Epidermal melanocyte (primary cell): ENCODE data around the gene MMP7.

Experiments used
- DNase-seq: peaks from one replicate; pipeline ENCODE4 v3.0.0; 2011; ENCODE audit warnings: low spot score; ENCODE audit not compliant: insufficient read length

MMP7 gene

DNA sequence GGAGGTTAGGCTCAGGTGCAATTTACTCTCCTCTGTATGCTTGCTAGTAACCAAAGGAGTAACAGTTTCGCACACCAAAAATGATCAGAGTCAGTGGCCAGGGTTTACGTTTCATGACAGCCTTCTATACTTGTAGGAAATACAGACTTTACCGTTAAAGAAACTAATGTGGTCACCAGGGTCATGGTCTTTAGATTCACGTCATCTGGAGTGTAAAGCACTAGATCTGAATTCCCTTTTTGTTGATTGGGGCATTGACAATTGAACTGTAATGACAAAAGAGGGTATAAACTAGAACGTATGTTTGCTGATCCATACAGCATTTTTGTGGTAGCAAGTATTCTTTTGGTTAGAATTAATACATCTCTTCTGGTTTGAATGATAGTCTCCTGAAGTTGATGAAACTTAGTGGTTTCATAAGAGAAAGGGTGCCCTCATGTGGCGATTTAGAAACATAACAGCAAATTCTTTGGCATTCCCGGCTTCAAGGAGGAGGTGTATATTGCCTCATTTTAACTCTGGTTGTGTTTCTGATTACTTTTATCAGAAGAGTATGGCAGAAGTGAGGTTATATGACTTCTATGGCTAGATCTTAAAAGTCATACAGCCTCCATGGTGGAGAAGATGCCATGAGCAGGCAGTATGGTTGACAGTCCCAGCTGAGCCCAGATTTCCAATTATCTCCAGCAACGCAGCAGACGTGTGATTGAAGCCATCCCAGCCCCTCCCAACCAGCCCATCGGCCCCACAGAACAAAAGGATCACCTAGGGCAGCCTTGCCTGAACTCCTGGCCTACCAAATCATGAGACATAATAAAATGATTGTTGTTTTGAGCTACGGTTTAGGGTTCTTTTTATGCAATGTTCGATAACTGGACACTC lies 35.1 kb downstream of the MMP7 start:
- peak; percentile 47 for DNase-seq

DNA sequence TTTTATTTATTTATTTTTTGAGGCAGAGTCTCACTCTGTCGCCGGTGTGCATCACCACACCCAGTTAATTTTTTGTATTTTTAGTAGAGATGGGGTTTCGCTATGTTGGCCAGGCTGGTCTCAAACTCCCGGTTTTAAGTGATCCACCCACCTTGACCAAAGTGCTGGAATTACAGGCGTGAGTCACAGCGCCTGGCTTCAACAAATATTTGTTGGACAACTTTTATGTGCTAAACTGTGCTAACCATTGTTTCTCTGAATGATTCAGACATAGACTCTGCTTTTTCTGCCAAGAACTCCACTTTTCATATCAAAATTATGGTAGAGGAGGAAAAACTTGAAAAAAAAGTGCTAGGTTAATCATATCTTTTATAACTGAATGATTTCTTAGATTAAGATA lies 36.3 kb downstream of the MMP7 start:
- no peak for DNase-seq

DNA sequence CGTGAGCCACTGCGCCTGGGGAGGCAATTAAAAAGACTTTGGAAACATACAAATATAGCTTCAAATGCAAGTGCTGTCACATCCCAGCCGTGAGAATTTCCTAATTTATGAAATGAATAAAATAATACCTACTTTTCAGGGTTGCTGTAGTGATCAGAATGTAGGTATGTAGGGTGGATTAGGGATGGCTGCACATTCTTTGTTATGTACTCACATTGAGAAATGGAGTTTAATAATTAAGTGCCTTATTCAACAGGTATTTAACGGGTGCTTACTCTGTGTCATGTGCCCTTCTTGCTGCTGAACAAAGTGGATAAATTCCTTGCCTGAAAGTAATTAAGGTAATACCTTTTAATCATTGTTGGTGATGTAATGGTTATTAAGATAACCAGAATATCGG lies 37.0 kb downstream of the MMP7 start:
- DNase-seq = no peak

DNA sequence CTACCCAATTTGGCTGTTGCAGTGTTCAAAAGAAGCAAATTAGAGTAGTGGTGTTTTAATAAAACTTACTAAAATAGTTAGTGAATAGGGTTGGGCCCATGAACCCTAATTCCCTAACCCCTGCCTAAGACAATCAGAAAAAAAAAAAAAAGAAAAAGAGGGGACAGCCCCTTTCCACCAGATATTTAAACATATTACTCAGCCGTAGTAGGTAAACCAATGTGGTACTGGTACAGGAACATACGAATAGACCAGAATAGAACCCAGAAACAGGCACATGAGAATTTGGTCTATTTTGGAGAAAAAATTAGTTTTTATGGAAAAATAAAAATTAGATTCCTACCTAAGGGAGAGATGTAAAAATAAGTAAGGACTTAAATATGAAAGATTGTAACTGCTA lies 38.6 kb downstream of the MMP7 start:
- no peak for DNase-seq

DNA sequence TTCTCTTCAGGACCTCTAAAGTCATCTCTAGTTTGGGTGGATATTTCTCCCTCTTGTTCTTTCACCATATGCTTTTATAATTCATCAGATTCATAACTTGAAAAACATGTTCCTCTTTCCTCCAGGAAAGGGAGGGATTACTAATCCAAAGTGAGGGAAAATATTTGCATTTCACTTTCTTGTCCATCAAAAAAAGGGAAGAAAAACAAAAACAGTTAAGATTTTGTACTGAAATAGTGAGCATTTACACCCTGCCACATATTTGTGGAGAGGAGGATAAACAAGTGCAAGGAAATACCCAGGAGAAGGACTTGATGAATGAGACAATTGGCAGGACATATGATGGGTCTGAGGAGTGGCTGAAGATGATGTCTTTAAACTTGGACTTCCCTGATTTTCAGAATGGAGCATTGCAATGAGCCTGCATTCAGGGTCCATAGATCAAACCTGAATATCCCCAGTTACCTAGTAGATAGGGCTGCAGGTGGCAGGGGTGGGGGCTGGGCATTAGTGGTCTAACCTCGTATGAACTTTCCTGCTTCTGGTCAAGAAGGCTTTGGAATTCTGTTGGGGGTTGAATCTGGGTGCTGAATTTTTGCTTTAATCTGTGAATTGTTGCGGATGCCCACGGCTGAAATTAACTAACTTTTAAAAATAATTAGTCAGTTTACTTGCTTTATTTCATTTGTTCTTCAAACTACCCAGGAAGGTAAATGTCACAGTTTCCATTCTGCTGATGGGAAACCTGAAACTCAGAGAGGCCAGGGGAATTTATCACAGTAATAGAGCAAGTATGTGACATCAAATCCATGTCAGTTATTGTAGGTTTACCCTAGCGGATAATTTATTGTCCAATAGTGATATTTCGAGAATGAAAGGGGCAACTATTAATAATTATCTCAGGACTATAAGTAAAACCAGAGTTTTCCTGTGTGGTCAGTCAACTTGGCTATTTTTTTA lies 41.1 kb downstream of the MMP7 start:
- DNase-seq = no peak

DNA sequence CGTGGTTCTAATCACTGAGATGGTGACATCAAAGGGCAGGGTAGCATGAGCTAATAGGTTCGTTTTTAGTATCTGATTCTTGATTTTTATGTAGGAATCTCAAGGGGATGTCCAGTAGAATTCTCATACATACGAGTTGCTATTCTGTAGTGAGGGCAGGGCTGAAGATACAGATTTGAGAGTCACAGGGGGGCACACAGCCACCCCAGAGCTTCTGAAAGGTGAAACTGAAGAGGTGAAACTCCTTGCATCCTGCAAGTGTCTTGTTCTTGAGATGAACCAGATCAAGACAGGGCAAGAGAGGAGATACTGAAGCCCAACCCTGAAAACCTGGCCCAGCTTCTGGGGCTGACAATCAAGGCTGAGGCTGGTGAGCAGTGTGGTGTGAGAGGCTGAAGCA lies 42.3 kb downstream of the MMP7 start:
- DNase-seq = no peak

DNA sequence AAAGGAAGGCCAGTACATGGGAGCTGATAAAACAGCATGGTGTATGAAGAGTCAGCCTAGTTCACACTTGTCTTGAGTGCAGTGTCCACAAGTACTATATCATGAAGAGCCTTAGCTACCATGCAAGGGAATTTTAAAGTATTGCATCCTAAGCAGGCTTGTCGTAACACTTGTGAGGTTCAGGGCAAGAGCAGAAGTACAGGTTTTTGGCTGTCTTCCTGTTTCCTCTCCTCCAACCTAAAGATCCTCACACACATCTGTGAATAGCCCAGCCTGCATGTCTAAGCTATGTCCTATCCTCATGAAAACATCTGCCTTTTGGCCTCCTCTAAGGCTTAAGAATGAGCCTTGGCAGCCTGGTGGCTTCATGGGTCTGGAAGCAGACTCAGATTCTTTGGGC lies 43.3 kb downstream of the MMP7 start:
- DNase-seq = no peak

DNA sequence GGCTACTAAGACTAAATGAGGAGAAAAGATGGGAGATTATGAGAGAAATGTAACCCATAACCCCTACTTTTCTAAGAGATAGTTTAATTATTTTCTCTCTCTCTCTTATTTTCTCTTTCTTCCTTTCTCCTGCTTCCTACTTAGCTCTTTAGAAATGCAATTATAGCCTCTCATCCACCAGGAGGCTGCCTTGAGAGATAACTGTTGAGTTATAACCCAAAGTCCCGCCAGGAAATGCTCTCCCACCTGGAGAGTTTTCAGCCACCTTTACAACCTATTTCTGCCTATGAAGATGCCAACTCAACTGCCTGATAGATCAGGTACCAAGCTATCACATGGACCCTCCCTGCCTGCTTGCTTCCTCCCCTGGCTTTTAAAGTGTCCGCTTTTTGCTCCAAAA lies 44.0 kb downstream of the MMP7 start:
- no peak for DNase-seq

DNA sequence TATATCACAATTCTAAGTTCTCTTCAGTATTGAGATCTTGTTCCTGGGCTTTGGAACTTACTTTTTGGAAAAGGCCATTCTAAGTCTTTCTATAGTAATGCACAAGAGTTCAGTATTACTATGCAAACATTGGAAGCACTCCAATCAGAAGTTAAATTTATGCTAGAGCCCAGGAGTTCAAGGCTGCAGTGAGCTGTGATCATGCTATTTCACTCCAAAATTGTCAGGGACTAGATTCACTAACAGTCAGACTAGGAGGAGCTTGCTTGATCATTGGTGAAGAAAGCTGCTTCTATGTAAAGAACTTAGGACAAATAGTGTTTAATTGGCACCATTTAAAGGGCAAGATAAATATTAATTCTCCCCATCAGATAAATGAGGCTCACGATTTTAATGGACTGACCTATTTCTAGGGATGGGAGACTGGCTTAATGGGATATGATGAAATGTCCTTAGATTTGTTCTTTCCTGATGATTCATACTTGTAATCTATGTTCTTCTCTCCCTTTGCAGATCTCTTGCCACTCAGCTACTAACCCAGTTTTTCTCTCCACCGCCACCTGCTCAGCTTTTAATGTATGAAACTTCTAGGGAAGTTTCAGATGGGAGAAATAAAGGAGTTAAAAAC lies 45.3 kb downstream of the MMP7 start:
- DNase-seq = no peak

DNA sequence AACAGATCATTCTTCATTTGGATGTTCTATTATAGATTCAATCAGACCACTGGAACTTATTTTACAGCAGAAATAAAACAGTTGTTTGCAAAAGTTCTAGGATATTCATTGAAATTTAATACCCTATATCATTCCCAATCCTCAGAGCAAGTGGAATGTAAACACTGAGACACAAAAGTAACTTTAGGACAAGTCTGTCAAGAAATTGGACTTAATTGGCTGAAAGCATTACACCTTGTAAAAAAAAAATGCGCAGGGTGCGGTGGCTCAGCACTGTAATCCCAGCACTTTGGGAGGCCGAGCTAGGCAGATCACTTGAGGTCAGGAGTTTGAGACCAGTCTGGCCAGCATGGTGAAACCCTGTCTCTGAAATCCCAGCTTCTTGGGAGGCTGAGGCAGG lies 48.1 kb downstream of the MMP7 start:
- DNase-seq = no peak

DNA sequence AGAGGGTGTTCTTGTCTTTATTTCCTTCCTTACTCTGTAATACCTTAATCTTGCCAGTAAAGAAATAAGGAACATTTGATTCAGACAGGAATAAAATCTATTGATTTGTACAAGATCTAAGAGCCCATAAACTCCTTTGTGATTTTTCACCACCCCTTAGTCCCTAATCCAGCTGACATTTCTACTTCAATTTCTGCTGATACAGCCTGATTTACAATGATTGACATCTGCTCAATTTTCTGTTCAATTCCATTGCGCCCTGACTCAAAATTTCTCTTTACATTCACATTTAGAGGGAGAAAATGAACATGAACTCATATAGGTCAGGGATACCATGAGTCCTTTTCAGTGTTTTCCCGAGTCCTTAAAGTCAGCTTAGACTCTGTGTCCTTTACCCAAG lies 50.8 kb downstream of the MMP7 start:
- DNase-seq = no peak

DNA sequence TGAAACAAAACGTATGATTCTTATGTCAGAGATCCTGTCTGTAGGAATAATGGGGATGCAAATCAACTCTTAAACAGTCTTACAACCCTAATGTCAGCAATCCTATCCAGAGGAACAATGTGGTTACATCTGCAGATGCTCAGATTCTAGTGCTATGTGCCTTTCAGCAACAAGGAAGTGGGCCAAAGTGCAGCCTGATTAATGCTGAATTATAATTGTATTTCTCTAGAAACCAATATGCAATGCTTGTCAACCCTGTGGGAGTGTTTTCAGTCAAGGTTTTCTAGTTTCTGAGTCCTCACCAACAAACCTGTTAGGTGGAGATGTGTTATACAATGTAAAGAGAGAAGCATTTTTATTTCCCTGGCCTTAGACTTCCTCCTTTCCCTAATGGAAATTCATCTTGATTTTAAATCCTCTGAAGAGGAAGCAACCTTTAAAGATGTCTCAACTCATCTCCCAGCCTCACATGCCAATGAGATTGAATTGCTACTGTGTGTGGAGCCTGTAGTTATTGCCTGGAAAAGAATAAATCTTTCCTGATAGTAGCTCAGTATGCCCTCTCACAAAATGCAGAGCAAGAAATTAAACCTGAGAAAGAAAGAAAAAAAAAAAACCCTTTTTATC lies 51.8 kb downstream of the MMP7 start:
- DNase-seq = no peak

DNA sequence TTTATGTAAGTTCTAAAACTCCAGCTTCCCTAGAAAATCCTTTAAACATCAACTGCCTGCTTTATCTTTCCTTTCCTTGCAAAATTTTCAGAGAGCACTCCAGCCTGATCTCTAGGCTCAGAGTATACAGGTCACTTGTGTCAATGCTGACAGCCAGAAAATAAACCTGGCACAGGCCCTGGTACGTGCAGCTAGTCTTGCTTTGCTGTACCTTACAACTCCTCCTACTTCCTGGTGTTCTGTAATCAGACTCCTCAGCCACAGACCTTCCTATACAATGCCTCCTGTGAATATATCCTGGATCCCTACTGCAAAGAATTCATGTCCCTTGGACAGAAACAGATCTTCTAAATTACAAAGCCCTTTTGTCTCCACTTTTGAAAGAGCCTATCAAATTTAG lies 53.7 kb downstream of the MMP7 start:
- DNase-seq = no peak

DNA sequence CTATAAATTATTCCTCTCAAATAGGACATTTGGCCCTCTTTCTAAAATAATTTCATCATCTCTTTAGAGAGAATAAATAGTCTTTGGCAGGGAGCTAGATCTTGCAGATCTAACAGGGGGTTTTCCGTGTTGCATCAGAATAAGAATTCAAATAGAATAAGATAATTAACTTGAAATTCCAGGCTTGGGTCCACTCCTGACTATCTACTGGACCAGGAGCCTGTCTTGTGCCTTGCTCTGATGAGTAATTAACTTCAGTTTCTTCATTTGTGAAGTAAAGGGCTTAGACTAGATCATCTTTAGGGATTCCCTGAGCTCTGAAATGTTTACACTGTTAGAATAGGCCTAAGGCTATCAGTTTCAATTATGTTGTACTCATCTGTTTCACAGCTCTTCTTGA lies 54.5 kb downstream of the MMP7 start:
- no peak for DNase-seq

DNA sequence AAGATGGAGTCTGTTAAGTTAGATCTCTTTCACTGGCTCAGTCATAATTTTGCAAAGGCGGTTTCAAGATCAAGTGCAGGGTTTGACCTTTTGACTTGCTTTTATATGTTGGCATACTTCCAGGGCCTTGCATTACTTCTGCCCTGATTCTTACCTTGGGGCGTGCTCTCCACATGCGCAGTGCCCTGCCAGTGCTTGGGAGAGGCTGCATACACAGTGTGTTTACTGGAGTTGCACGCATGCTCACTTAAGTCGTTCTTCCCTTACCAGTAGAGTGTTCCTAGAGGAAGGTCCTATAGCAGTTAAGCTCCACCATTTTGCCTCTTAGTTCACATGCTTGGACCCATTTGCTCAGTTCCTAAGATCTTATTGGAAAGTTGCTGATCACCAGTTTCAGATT lies 57.0 kb downstream of the MMP7 start:
- no peak for DNase-seq

DNA sequence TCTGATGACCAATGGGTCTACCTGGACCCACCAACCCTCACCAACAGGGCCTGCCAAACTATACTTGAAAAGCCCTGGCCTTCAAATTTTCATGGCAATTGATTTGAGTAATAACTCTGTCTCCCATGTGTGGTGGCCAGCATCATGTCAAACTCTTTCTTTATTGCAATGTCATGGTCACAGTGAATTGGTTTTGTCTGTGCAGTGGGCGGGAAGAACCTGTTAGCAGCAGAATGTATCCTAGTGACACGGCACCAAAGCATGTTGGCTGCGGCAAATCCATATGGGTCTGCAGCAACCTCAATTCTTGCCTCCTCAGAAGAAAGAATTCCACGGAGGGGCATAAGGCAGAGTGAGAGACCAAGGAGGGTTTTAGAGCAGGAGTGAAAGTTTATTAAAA lies 58.4 kb downstream of the MMP7 start:
- DNase-seq = no peak

DNA sequence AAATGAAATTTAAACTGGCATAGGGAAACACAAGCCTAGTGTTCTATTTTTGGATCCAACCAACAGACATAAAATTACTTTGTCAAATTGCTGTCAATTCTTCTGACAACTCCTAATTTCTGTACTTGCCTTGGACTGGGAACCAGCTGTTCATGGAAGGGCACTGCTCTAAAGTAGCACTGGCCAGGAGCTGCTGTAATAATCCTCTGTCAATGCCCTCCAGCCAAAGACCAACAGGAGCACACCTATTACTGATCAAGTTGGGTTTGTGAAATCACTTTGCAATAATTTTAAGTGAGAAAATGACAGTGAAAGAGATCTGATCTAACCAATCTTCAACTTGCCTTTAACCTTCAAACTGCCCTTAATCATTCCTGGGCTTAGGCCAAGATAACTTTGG lies 59.1 kb downstream of the MMP7 start:
- DNase-seq = no peak
